ENCODE data around the gene LIN54.
A peak's percentile ranks its signal among the peaks of the same experiment; 100 is the strongest.
"Not testable (repeated sequence)": the region's sequence is repeated elsewhere in the genome, so short reads cannot be mapped to it uniquely, and the experiment has no call there.

Gene LIN54

DNA sequence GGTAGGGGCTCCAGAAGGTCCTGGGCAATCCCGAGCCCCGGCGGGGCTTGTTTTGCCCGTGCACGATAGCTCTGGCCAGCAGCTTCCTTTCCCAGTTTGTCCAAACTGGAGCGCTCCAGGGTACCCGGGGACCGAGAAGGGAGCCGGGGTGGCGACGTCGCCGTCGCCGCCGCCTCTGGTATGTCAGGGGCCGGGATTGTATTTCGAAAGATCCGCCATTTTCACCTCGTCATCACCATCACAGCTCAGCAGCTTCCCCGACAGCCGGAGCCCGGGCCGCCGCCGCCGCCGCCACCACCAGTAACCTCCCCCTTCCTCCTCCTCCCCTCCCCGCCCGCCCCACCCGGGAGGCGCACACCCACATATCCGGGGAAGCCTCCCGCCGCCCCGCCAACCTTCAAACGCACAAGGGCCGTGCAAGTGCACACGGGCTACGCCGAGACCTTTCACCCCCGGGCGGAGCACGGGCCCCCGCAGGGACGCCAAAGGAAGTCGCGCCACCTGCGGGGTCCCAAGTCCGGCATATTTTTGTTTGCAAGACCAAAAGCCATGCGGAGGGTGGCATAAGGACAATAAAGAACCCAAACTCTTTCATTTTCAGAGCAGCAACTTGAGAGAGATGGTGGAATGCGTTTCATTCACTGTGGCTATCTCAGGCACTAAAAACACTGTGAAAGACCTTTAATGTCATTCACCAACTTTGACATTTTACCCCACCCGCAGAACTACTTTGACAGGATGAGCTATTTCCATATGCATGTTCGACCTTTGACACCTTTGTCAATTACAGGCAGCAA is at the start of gene LIN54:
TSS of gene LIN54 (minus strand) at position 302 of the 797 bp plus-strand sequence. CDS start 25,979 bp downstream, outside the sequence.
- no peaks in the 10 kb centered on the region for H3K36me3 ChIP-seq (ENCODE audit: control insufficient read depth, insufficient read depth, low read length, severe bottlenecking)
- H3K27me3 ChIP-seq (replicated peaks; ENCODE audit: control insufficient read depth, insufficient read depth, low read length) = no peaks in the 10 kb centered on the region
- H3K4me3 ChIP-seq (ENCODE audit: low read length) = peak within 1 kb of the TSS; percentile 96
- H3K4me1 ChIP-seq (ENCODE audit: control insufficient read depth, insufficient read depth, low read length) = peaks cover 33% of the 10 kb centered on the region
- peak within 1 kb of the TSS; percentile 93 for H3K9ac ChIP-seq (ENCODE audit: low read length)
- no peaks in the 10 kb centered on the region for H3K9me3 ChIP-seq (ENCODE audit: control insufficient read depth, low read length)
- peak; percentile 89 for DNase-seq (ENCODE audit: low read depth)

DNA sequence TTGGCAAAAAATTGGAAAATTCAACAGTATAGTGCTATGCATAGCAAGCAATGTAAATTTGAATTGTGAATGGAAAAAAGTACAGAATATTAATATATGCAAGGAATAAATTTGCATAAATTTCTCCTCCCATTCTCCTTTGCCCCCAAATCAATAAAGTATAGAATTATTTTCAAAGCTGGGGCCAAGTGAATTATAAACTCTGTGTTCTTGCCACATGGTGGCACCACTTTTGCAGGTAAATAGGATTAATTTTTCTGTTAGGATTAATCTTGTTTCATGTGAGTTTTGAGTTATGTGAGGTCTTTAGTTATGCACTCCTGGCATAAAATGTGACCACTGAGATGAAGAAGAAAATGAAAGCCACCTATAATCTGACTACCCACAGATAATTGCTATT is 44.3 kb upstream of the LIN54 start:
- DNase-seq (ENCODE audit: low read depth) = peak; percentile 37
- peaks cover 56% of the 10 kb centered on the region for H3K36me3 ChIP-seq (ENCODE audit: control insufficient read depth, insufficient read depth, low read length, severe bottlenecking)
- H3K27me3 ChIP-seq (replicated peaks; ENCODE audit: control insufficient read depth, insufficient read depth, low read length) = no peaks in the 10 kb centered on the region
- no peaks in the 10 kb centered on the region for H3K4me1 ChIP-seq (ENCODE audit: control insufficient read depth, insufficient read depth, low read length)
- no peak overlapping the region for H3K4me3 ChIP-seq (ENCODE audit: low read length)
- no peaks in the 10 kb centered on the region for H3K9me3 ChIP-seq (ENCODE audit: control insufficient read depth, low read length)
- no peak overlapping the region for H3K9ac ChIP-seq (ENCODE audit: low read length)

DNA sequence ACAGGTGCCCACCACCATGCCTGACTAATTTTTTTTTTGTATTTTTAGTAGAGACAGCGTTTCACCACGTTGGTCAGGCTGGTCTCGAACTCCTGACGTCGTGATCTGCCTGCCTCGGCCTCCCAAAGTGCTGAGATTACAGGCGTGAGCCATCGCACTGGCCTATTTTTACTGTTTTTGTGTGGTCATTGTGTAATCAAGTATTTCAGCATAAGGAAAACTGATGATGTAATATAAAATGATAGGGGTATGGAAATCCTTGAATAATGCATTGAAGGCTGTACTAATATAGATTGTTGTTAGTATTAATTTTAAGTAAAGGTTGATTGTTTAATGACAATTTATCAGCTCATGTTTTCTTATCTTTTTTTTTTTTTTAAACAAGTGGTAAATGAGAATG is 38.2 kb upstream of the LIN54 start:
- H3K9ac ChIP-seq (ENCODE audit: low read length); H3K27me3 ChIP-seq (replicated peaks; ENCODE audit: control insufficient read depth, insufficient read depth, low read length); H3K4me3 ChIP-seq (ENCODE audit: low read length); H3K4me1 ChIP-seq (ENCODE audit: control insufficient read depth, insufficient read depth, low read length); DNase-seq (ENCODE audit: low read depth); H3K9me3 ChIP-seq (ENCODE audit: control insufficient read depth, low read length): not testable (repeated sequence)
- H3K36me3 ChIP-seq (ENCODE audit: control insufficient read depth, insufficient read depth, low read length, severe bottlenecking) = peaks cover 33% of the 10 kb centered on the region

DNA sequence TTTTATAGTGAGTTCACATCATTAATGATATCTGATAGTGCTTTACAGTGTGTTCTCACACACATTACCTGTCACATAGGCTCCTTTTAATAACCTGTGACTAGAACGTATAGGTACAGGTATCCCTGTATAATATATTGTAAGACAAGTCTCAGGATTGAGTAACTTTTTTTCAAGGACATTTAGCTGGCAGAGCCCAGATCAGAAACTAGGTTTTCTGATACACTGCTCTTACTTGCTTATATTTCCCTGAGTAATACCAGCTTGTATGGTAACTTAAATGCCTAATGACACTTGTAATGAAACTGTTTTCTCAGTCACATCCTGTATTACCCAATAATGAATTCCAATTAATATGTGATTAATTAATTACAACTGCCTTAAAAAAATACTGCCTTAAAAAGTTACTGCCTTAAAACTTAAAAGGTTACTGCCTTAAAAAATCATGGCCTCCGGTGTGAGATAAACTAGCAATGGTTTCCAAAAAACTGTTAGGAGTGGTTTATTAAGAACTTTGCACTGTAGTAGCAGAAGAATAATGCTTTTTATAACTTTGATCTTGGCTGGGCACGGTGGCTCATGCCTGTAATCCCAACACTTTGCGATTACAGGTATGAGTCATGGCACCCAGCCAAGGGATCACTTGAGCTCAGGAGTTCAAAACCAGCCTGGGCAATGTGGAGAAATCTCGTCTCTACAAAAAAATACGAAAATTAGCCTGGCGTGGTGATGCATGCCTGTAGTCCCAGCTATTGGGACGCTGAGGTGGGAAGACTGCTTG is 36.3 kb upstream of the LIN54 start:
- Histone ChIP-seq H3K9ac (ENCODE audit: low read length) (no peak overlapping the region), H3K9me3 (ENCODE audit: control insufficient read depth, low read length) (no peaks in the 10 kb centered on the region), H3K36me3 (ENCODE audit: control insufficient read depth, insufficient read depth, low read length, severe bottlenecking) (peaks cover 21% of the 10 kb centered on the region), H3K27me3 (replicated peaks; ENCODE audit: control insufficient read depth, insufficient read depth, low read length) (no peaks in the 10 kb centered on the region), H3K4me1 (ENCODE audit: control insufficient read depth, insufficient read depth, low read length) (peaks cover 12% of the 10 kb centered on the region), H3K4me3 (ENCODE audit: low read length) (no peak overlapping the region)
- no peak for DNase-seq (ENCODE audit: low read depth)

- DNase-seq (ENCODE audit: low read depth) = peak; percentile 73
- Histone ChIP-seq H3K36me3 (ENCODE audit: control insufficient read depth, insufficient read depth, low read length, severe bottlenecking) (no peaks in the 10 kb centered on the region), H3K9me3 (ENCODE audit: control insufficient read depth, low read length) (no peaks in the 10 kb centered on the region), H3K4me1 (ENCODE audit: control insufficient read depth, insufficient read depth, low read length) (peaks cover 12% of the 10 kb centered on the region), H3K9ac (ENCODE audit: low read length) (peak overlapping the region; percentile 22), H3K27me3 (replicated peaks; ENCODE audit: control insufficient read depth, insufficient read depth, low read length) (no peaks in the 10 kb centered on the region), H3K4me3 (ENCODE audit: low read length) (no peak overlapping the region)
Measured at GRCh38 chr4:83043801-83044407, 33.3 kb upstream of the LIN54 start.

DNA sequence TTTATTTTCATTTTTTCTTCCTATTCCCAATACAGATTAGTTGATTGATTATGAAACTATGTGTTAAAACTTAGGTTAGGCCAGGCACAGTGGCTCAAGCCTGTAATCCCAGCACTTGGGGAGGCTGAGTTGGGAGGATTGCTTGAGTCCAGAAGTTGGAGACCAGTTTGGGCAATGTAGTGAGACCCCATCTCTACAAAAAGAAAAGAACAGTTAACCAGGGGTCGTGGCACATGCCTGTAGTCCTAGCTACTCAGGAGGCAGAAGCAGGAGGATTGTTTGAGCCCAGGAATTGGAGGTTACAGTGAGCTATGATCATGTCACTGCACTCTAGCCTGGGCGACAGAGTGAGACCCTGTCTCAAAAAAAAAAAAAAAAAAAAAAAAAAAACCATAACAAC is 32.5 kb upstream of the LIN54 start:
- H3K9me3 ChIP-seq (ENCODE audit: control insufficient read depth, low read length); H3K27me3 ChIP-seq (replicated peaks; ENCODE audit: control insufficient read depth, insufficient read depth, low read length); H3K36me3 ChIP-seq (ENCODE audit: control insufficient read depth, insufficient read depth, low read length, severe bottlenecking); DNase-seq (ENCODE audit: low read depth); H3K4me3 ChIP-seq (ENCODE audit: low read length): not testable (repeated sequence)
- peak overlapping the region; percentile 22 for H3K9ac ChIP-seq (ENCODE audit: low read length)
- peaks cover 12% of the 10 kb centered on the region for H3K4me1 ChIP-seq (ENCODE audit: control insufficient read depth, insufficient read depth, low read length)

DNA sequence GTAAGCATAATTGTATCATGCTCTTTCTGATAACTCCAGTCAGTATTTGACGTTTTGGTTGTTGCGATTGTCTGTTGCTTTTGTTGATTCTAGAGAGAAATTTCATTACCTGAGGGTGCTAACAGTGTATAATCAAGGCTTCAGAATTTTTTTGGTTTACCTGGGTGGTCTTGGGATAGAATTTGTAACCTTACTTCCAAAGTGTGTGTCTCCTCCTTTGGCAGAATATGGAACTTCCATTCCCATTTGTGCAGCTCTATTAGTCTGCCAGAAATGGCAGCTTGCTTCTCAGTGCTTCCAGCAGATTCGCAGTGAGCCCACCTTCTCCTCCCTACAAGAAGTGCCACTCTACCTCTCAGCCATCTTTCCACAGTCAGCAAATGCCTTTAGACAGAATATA is 29.6 kb upstream of the LIN54 start:
- no peak for DNase-seq (ENCODE audit: low read depth)
- Histone ChIP-seq H3K9me3 (ENCODE audit: control insufficient read depth, low read length) (no peaks in the 10 kb centered on the region), H3K36me3 (ENCODE audit: control insufficient read depth, insufficient read depth, low read length, severe bottlenecking) (no peaks in the 10 kb centered on the region), H3K4me1 (ENCODE audit: control insufficient read depth, insufficient read depth, low read length) (peaks cover 28% of the 10 kb centered on the region), H3K9ac (ENCODE audit: low read length) (no peak overlapping the region), H3K27me3 (replicated peaks; ENCODE audit: control insufficient read depth, insufficient read depth, low read length) (no peaks in the 10 kb centered on the region), H3K4me3 (ENCODE audit: low read length) (no peak overlapping the region)

- H3K4me1 ChIP-seq (ENCODE audit: control insufficient read depth, insufficient read depth, low read length) = peaks cover 16% of the 10 kb centered on the region
- DNase-seq (ENCODE audit: low read depth) = no peak
- no peaks in the 10 kb centered on the region for H3K27me3 ChIP-seq (replicated peaks; ENCODE audit: control insufficient read depth, insufficient read depth, low read length)
- no peaks in the 10 kb centered on the region for H3K9me3 ChIP-seq (ENCODE audit: control insufficient read depth, low read length)
- no peaks in the 10 kb centered on the region for H3K36me3 ChIP-seq (ENCODE audit: control insufficient read depth, insufficient read depth, low read length, severe bottlenecking)
- peak overlapping the region; percentile 46 for H3K4me3 ChIP-seq (ENCODE audit: low read length)
- peak overlapping the region; percentile 93 for H3K9ac ChIP-seq (ENCODE audit: low read length)
Measured at GRCh38 chr4:83036991-83037665, 26.5 kb upstream of the LIN54 start.

- peak within 1 kb of the TSS; percentile 93 for H3K9ac ChIP-seq (ENCODE audit: low read length)
- peaks cover 16% of the 10 kb centered on the region for H3K4me1 ChIP-seq (ENCODE audit: control insufficient read depth, insufficient read depth, low read length)
- no peaks in the 10 kb centered on the region for H3K27me3 ChIP-seq (replicated peaks; ENCODE audit: control insufficient read depth, insufficient read depth, low read length)
- no peaks in the 10 kb centered on the region for H3K9me3 ChIP-seq (ENCODE audit: control insufficient read depth, low read length)
- no peaks in the 10 kb centered on the region for H3K36me3 ChIP-seq (ENCODE audit: control insufficient read depth, insufficient read depth, low read length, severe bottlenecking)
- DNase-seq (ENCODE audit: low read depth) = peak; percentile 100
- H3K4me3 ChIP-seq (ENCODE audit: low read length) = peak within 1 kb of the TSS; percentile 94
Measured at GRCh38 chr4:83034630-83035494, 24.2 kb upstream of the LIN54 start, which contains the start of gene COPS4. TSS of gene COPS4 (plus strand) at chr4:83035183. CDS start at chr4:83035225, 42 bp downstream.

- H3K4me1 ChIP-seq (ENCODE audit: control insufficient read depth, insufficient read depth, low read length) = no peaks in the 10 kb centered on the region
Measured at GRCh38 chr4:83029688-83030087, 19.1 kb upstream of the LIN54 start.

More at GRCh38 chr4:83029688-83030087, 19.1 kb upstream of the LIN54 start:
- Histone ChIP-seq H3K4me3 (ENCODE audit: low read length) (no peak overlapping the region), H3K9ac (ENCODE audit: low read length) (no peak overlapping the region), H3K27me3 (replicated peaks; ENCODE audit: control insufficient read depth, insufficient read depth, low read length) (no peaks in the 10 kb centered on the region), H3K9me3 (ENCODE audit: control insufficient read depth, low read length) (peaks cover 9% of the 10 kb centered on the region), H3K36me3 (ENCODE audit: control insufficient read depth, insufficient read depth, low read length, severe bottlenecking) (no peaks in the 10 kb centered on the region)
- DNase-seq (ENCODE audit: low read depth) = no peak
